ENCODE results near the gene EPAS1. TPM values are rescaled to one million over a fixed set of nuclear protein-coding genes. Genes with fewer than 3 reads are reported as not detected.

The EPAS1 gene
- total RNA-seq, 1 experiment from 2014 or later = 106 TPM

DNA sequence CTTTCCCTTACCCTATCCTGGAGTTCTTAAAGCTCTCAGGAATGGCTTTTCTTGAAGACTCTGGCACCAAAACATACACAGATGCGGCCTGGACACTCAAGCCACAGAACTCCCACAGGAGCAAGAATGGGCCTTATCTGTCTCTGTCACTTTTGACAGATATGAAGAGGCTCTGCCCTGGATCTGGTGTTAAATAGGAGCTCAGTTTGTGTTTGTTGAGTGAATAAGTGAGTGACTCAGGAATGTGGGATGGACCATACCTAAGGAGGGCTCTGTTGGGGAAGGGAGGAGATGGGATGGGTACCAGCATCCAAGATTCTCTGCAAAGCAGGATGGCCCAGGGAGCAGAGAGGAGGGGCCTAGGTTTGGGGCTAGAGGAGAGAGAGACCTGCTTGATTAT lies 33.9 kb upstream of the EPAS1 start:
- H3K4me3 ChIP-seq (ENCODE audit: low read depth in 2 of 2, low read length in 2 of 2) = no peak overlapping the region
- ATAC-seq (no peak), DNase-seq (ENCODE audit: low read depth, low spot score) (no peak)
- no peaks in the 10 kb centered on the region for H3K4me1 ChIP-seq (ENCODE audit: control insufficient read depth, insufficient read depth, low read length)
- H3K36me3 ChIP-seq (ENCODE audit: control insufficient read depth, insufficient read depth, low read length) = no peaks in the 10 kb centered on the region
- ChIA-PET POLR2A (no interaction called here), CTCF (no interaction called here)
- H3K27me3 ChIP-seq (ENCODE audit: control insufficient read depth, insufficient read depth, low read length) = no peaks in the 10 kb centered on the region; the same call in 1 of the 2 replicates
- H3K27ac ChIP-seq (ENCODE audit: low read length) = no peak overlapping the region
- no TSS peak for BruUV-seq (replicated peaks)
- in situ Hi-C loops (cut with HindIII; ENCODE audit: low pct_unique_long_range_greater_than_20kb, low sequenced_read_pairs) = no loop called here
- TF ChIP-seq POLR2AphosphoS5 (IDR thresholded peaks at IDR 0.05; ENCODE audit: low read depth, low read length) = no peak
- TF ChIP-seq, protein P1, sequence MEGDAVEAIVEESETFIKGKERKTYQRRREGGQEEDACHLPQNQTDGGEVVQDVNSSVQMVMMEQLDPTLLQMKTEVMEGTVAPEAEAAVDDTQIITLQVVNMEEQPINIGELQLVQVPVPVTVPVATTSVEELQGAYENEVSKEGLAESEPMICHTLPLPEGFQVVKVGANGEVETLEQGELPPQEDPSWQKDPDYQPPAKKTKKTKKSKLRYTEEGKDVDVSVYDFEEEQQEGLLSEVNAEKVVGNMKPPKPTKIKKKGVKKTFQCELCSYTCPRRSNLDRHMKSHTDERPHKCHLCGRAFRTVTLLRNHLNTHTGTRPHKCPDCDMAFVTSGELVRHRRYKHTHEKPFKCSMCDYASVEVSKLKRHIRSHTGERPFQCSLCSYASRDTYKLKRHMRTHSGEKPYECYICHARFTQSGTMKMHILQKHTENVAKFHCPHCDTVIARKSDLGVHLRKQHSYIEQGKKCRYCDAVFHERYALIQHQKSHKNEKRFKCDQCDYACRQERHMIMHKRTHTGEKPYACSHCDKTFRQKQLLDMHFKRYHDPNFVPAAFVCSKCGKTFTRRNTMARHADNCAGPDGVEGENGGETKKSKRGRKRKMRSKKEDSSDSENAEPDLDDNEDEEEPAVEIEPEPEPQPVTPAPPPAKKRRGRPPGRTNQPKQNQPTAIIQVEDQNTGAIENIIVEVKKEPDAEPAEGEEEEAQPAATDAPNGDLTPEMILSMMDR (IDR thresholded peaks at IDR 0.05) = no peak
- TF ChIP-seq SIN3A (IDR thresholded peaks at IDR 0.05; ENCODE audit: borderline replicate concordance, insufficient read depth, low read depth, low read length) = no peak
- TF ChIP-seq TCF7L2 (IDR thresholded peaks at IDR 0.05; ENCODE audit: low read depth, low read length) = no peak
- TF ChIP-seq, protein P2, sequence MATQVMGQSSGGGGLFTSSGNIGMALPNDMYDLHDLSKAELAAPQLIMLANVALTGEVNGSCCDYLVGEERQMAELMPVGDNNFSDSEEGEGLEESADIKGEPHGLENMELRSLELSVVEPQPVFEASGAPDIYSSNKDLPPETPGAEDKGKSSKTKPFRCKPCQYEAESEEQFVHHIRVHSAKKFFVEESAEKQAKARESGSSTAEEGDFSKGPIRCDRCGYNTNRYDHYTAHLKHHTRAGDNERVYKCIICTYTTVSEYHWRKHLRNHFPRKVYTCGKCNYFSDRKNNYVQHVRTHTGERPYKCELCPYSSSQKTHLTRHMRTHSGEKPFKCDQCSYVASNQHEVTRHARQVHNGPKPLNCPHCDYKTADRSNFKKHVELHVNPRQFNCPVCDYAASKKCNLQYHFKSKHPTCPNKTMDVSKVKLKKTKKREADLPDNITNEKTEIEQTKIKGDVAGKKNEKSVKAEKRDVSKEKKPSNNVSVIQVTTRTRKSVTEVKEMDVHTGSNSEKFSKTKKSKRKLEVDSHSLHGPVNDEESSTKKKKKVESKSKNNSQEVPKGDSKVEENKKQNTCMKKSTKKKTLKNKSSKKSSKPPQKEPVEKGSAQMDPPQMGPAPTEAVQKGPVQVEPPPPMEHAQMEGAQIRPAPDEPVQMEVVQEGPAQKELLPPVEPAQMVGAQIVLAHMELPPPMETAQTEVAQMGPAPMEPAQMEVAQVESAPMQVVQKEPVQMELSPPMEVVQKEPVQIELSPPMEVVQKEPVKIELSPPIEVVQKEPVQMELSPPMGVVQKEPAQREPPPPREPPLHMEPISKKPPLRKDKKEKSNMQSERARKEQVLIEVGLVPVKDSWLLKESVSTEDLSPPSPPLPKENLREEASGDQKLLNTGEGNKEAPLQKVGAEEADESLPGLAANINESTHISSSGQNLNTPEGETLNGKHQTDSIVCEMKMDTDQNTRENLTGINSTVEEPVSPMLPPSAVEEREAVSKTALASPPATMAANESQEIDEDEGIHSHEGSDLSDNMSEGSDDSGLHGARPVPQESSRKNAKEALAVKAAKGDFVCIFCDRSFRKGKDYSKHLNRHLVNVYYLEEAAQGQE (IDR thresholded peaks at IDR 0.05; ENCODE audit: insufficient read depth in 1 of 2, low read depth in 2 of 2, low read length in 1 of 2) = no peak
- intact Hi-C loops (cut with micrococcal nuclease; ENCODE audit: unreplicated experiment) = no loop called here
- no peaks in the 10 kb centered on the region for H3K9me3 ChIP-seq (ENCODE audit: control insufficient read depth, insufficient read depth, low read depth, low read length)

DNA sequence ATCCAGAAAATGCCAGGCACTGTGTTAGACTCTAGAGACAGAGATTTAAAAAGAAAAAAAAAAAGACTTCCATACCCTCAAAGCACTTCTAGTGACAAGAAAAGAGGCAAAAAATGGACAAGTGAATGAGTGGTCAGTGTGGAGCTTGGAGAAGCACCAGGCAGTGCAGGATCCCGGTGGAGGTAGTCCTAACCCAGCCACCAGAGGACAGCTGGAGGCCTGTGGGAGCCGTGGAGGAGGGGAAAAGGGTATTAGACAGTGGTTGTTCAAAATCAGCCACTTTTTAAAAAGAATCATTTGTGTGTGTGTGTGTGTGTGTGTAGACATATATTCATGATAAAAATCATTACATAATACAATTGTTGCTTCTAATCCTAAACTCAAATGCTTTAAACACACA lies 32.8 kb upstream of the EPAS1 start:
- Histone ChIP-seq H3K9me3 (ENCODE audit: control insufficient read depth, insufficient read depth, low read depth, low read length) (no peaks in the 10 kb centered on the region), H3K27me3 (ENCODE audit: control insufficient read depth, insufficient read depth, low read length) (no peaks in the 10 kb centered on the region; the same call in 1 of the 2 replicates), H3K4me3 (ENCODE audit: low read depth in 2 of 2, low read length in 2 of 2) (no peak overlapping the region), H3K36me3 (ENCODE audit: control insufficient read depth, insufficient read depth, low read length) (no peaks in the 10 kb centered on the region), H3K4me1 (ENCODE audit: control insufficient read depth, insufficient read depth, low read length) (no peaks in the 10 kb centered on the region), H3K27ac (ENCODE audit: low read length) (no peak overlapping the region)
- TF ChIP-seq, protein P2 (IDR thresholded peaks at IDR 0.05; ENCODE audit: insufficient read depth in 1 of 2, low read depth in 2 of 2, low read length in 1 of 2) = no peak
- ATAC-seq (no peak), DNase-seq (ENCODE audit: low read depth, low spot score) (no peak)
- intact Hi-C loops (cut with micrococcal nuclease; ENCODE audit: unreplicated experiment) (no loop called here), in situ Hi-C loops (cut with HindIII; ENCODE audit: low pct_unique_long_range_greater_than_20kb, low sequenced_read_pairs) (no loop called here)
- CTCF ChIA-PET = no interaction called here
- POLR2A ChIA-PET = no interaction called here
- no TSS peak for BruUV-seq (replicated peaks)

All from Panc1 (cell line).